ENCODE measurements around the gene SLC2A13. TPM values are rescaled to one million over a fixed set of nuclear protein-coding genes. Genes with fewer than 3 reads are reported as not detected.
"Not testable (repeated sequence)": the region's sequence is repeated elsewhere in the genome, so short reads cannot be mapped to it uniquely, and the experiment has no call there.

Gene SLC2A13
- total and polyA plus RNA-seq, 10 donors = 1.1 to 17.1 (median 7.6) TPM

DNA sequence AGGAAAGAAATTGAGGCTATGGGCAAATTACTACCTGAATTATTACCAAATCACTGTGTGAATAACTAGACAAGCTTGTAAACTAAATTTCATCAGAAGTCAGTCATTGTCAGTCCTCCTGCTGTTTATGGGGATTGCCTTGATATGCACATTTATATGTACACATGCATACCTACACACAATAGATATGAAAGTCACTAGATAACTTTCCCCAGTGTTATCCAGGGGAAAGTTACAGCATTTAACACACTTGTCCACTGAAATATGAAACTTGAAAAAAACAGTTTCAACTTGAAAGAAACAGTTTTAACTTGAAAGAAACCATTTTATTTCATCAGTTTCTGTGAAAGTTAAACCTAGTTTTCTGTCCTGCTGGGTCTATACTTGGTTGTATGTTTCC lies 199.6 kb downstream of the SLC2A13 start:
- TF ChIP-seq POLR2AphosphoS5 (IDR thresholded peaks at IDR 0.05) (no peak), CTCF (IDR thresholded peaks at IDR 0.05 in 8 of 11, conservative IDR thresholded peaks at IDR 0.05 in 3 of 11) (no peak), POLR2A (IDR thresholded peaks at IDR 0.05) (no peak)
- intact Hi-C loops (cut with DNase I; ENCODE audit: low total_unique reads) = no loop called here
- no peaks in the 10 kb centered on the region for H3K27me3 ChIP-seq (replicated peaks in 1 of 7)
- no peak for DNase-seq
- H3K36me3 ChIP-seq = no peaks in the 10 kb centered on the region
- H3K27ac ChIP-seq = no peak overlapping the region
- H3K4me1 ChIP-seq = no peaks in the 10 kb centered on the region
- H3K9me3 ChIP-seq = no peaks in the 10 kb centered on the region
- H3K4me3 ChIP-seq = no peak overlapping the region

- Histone ChIP-seq H3K4me1 (no peaks in the 10 kb centered on the region), H3K9me3 (no peaks in the 10 kb centered on the region), H3K27ac (no peak overlapping the region), H3K4me3 (no peak overlapping the region), H3K27me3 (replicated peaks in 1 of 7) (no peaks in the 10 kb centered on the region), H3K36me3 (no peaks in the 10 kb centered on the region)
- intact Hi-C loops (cut with DNase I; ENCODE audit: low total_unique reads) = no loop called here
- 88 to 100% (median 90%) methylated on average over 1 of the region's 1 CpG for WGBS, 5 donors
- no peak for DNase-seq
- TF ChIP-seq POLR2A (IDR thresholded peaks at IDR 0.05) (no peak), CTCF (IDR thresholded peaks at IDR 0.05 in 8 of 11, conservative IDR thresholded peaks at IDR 0.05 in 3 of 11) (no peak), POLR2AphosphoS5 (IDR thresholded peaks at IDR 0.05) (no peak)
These were observed 200.7 kb downstream of the SLC2A13 start for GRCh38 chr12:39905152-39905551.

DNA sequence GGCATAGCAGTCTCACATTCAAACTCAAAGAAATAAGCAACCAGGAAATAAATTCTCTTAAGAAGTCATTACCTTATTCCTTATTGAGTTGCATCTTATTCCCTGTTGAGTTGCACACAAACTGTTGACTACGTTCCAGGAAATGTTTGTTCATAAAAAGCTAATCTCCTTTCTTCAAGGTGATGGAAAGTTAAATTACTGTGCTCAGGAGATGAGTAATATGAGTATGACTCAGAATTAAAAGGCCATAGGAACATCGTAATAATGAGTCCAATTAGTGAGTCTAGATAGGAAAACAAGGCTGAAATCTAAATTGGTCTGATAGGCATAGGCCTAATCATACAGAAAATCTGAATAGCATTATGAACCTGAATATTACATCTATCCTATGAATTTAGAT lies 203.1 kb downstream of the SLC2A13 start:
- H3K27ac ChIP-seq = no peak overlapping the region
- no peak overlapping the region for H3K4me3 ChIP-seq
- no peaks in the 10 kb centered on the region for H3K9me3 ChIP-seq
- no peaks in the 10 kb centered on the region for H3K4me1 ChIP-seq
- TF ChIP-seq POLR2A (IDR thresholded peaks at IDR 0.05) (no peak), CTCF (IDR thresholded peaks at IDR 0.05 in 8 of 11, conservative IDR thresholded peaks at IDR 0.05 in 3 of 11) (no peak), POLR2AphosphoS5 (IDR thresholded peaks at IDR 0.05) (no peak)
- intact Hi-C loops (cut with DNase I; ENCODE audit: low total_unique reads) = no loop called here
- no peaks in the 10 kb centered on the region for H3K27me3 ChIP-seq (replicated peaks in 1 of 7)
- H3K36me3 ChIP-seq = no peaks in the 10 kb centered on the region
- WGBS, 5 donors = 62 to 88% (median 74%) methylated on average over 2 of the region's 2 CpGs
- no peak for DNase-seq

DNA sequence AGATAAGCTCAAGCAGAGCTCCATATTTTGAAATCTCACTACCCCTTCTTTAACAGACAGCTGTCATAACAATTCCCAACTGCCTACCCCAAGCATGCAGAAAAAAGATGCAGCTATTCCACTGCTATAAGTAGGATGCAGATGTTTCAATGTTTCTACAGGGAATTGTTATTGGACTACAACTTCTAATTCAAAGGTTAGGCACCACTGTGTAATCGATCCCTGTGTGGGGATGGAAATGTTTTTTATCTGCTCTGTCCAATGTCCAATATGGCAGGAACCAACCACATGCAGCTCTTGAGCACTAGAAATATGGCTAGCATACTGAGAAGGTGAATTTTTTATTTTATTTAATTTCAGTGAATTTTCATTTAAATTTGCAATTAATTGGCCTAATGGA lies 208.6 kb downstream of the SLC2A13 start:
- H3K27me3 ChIP-seq (replicated peaks in 1 of 7) = no peaks in the 10 kb centered on the region
- no peaks in the 10 kb centered on the region for H3K9me3 ChIP-seq
- no peaks in the 10 kb centered on the region for H3K4me1 ChIP-seq
- no peaks in the 10 kb centered on the region for H3K36me3 ChIP-seq
- H3K4me3 ChIP-seq = no peak overlapping the region
- WGBS, 5 donors = 89 to 100% (median 95%) methylated on average over 1 of the region's 1 CpG
- TF ChIP-seq CTCF (IDR thresholded peaks at IDR 0.05 in 8 of 11, conservative IDR thresholded peaks at IDR 0.05 in 3 of 11) (no peak), POLR2AphosphoS5 (IDR thresholded peaks at IDR 0.05) (no peak), POLR2A (IDR thresholded peaks at IDR 0.05) (no peak)
- intact Hi-C loops (cut with DNase I; ENCODE audit: low total_unique reads) = no loop called here
- DNase-seq = no peak
- H3K27ac ChIP-seq = no peak overlapping the region

- H3K27ac ChIP-seq; H3K4me1 ChIP-seq; H3K27me3 ChIP-seq (replicated peaks in 1 of 7); intact Hi-C loops (cut with DNase I; ENCODE audit: low total_unique reads); H3K36me3 ChIP-seq; H3K9me3 ChIP-seq; H3K4me3 ChIP-seq; DNase-seq: not testable (repeated sequence)
- WGBS, 5 donors = 96 to 98% (median 97%) methylated on average over 6 of the region's 6 CpGs
These were observed 212.5 kb downstream of the SLC2A13 start for GRCh38 chr12:39893388-39893787.
